Osteoblast (primary cell): Measurements from ENCODE around the gene DBI. TPM values are rescaled to one million over a fixed set of nuclear protein-coding genes. Genes with fewer than 3 reads are reported as not detected.

ENCODE experiments used
- DNase-seq: peaks from one replicate; pipeline ENCODE4 v3.0.0; 2011; ENCODE audit warnings: low spot score, mixed read lengths; ENCODE audit not compliant: insufficient read length; ENCODE audit errors: missing footprints
- H2AFZ ChIP-seq: 2 replicates; pipeline ENCODE4 v1.6.0; 2011; ENCODE audit warnings: mild to moderate bottlenecking, low read length
- H3K27ac ChIP-seq: 2 replicates; pipeline ENCODE4 v1.5.1; 2011; ENCODE audit warnings: mild to moderate bottlenecking, low read depth, low read length, moderate library complexity
- H3K27me3 ChIP-seq: 2 replicates; pipeline ENCODE4 v1.6.0; 2012; ENCODE audit warnings: mild to moderate bottlenecking, control low read depth, inconsistent platforms, low read length, moderate library complexity; ENCODE audit not compliant: insufficient read depth
- H3K36me3 ChIP-seq: 2 replicates; pipeline ENCODE4 v1.5.1; 2011; ENCODE audit warnings: mild to moderate bottlenecking, low read length, control low read depth, moderate library complexity; ENCODE audit not compliant: insufficient read depth
- H3K4me1 ChIP-seq: 2 replicates; pipeline ENCODE4 v1.5.1; 2011; ENCODE audit warnings: mild to moderate bottlenecking, low read length, control low read depth, moderate library complexity; ENCODE audit not compliant: insufficient read depth
- H3K4me2 ChIP-seq: 2 replicates; pipeline ENCODE4 v1.6.0; 2011; ENCODE audit warnings: mild to moderate bottlenecking, low read length; ENCODE audit not compliant: insufficient read depth
- H3K4me3 ChIP-seq: fragments of 200-600 bp; sonication (generic); 3 replicates; pipeline ENCODE4 v1.5.1; 2012; ENCODE audit warnings: mild to moderate bottlenecking, low read length, inconsistent platforms; ENCODE audit not compliant: insufficient read depth
- H3K79me2 ChIP-seq: 2 replicates; pipeline ENCODE4 v1.6.0; 2012; ENCODE audit warnings: mild to moderate bottlenecking, low read length, control low read depth, inconsistent platforms; ENCODE audit not compliant: insufficient read depth
- H3K9me3 ChIP-seq: 2 replicates; pipeline ENCODE4 v1.5.1; 2011; ENCODE audit warnings: low read depth, low read length, control low read depth
- H4K20me1 ChIP-seq: 2 replicates; pipeline ENCODE4 v1.6.0; 2012; ENCODE audit warnings: mild to moderate bottlenecking, low read length, control low read depth; ENCODE audit not compliant: insufficient read depth
- CTCF ChIP-seq: IDR thresholded peaks from 2 replicates; pipeline ENCODE4 v1.5.1; 2011; ENCODE audit warnings: mild to moderate bottlenecking, low read depth, low read length, moderate library complexity; ENCODE audit errors: extremely low read depth
- total RNA-seq: library from RNA; depleted of rRNA; stranded (reverse); fragments of >200 nt; gene quantifications from 2 replicates; pipeline ENCODE4 v1.2.3, GENCODE V29; 2012

DBI gene
- total RNA-seq, 1 donor, result 65.1 TPM

- H3K4me2 ChIP-seq, result no peak overlapping the region
- no peak for DNase-seq
- peaks cover 3% of the 10 kb centered on the region for H3K27me3 ChIP-seq
- H2AFZ ChIP-seq, result no peak overlapping the region
- H3K4me1 ChIP-seq, result no peaks in the 10 kb centered on the region
- H3K4me3 ChIP-seq, result no peak overlapping the region
- TF ChIP-seq CTCF, result no peak
- no peaks in the 10 kb centered on the region for H4K20me1 ChIP-seq
- no peaks in the 10 kb centered on the region for H3K9me3 ChIP-seq
- no peaks in the 10 kb centered on the region for H3K36me3 ChIP-seq
- H3K27ac ChIP-seq, result no peak overlapping the region
- no peaks in the 10 kb centered on the region for H3K79me2 ChIP-seq
These were observed 38.4 kb downstream of the DBI start for GRCh38 chr2:119405151-119405550.

GRCh38 chr2:119407430-119408220 lies 40.8 kb downstream of the DBI start:
- H3K27ac ChIP-seq, result no peak overlapping the region
- no peaks in the 10 kb centered on the region for H3K36me3 ChIP-seq
- no peak overlapping the region for H3K4me3 ChIP-seq
- peak; percentile 83 for DNase-seq
- no peaks in the 10 kb centered on the region for H3K4me1 ChIP-seq
- peaks cover 3% of the 10 kb centered on the region for H3K27me3 ChIP-seq
- no peaks in the 10 kb centered on the region for H3K79me2 ChIP-seq
- H3K9me3 ChIP-seq, result no peaks in the 10 kb centered on the region
- H2AFZ ChIP-seq, result no peak overlapping the region
- no peaks in the 10 kb centered on the region for H4K20me1 ChIP-seq
- peak; percentile 86 for TF ChIP-seq CTCF
- no peak overlapping the region for H3K4me2 ChIP-seq

- Histone ChIP-seq H3K27me3 (peaks cover 5% of the 10 kb centered on the region), H3K36me3 (no peaks in the 10 kb centered on the region), H3K27ac (no peak overlapping the region), H2AFZ (no peak overlapping the region), H3K4me1 (no peaks in the 10 kb centered on the region), H3K79me2 (no peaks in the 10 kb centered on the region), H4K20me1 (no peaks in the 10 kb centered on the region), H3K4me3 (no peak overlapping the region), H3K9me3 (no peaks in the 10 kb centered on the region), H3K4me2 (no peak overlapping the region)
- DNase-seq, result no peak
- no peak for TF ChIP-seq CTCF
These were observed 41.4 kb downstream of the DBI start for GRCh38 chr2:119408221-119408619.

GRCh38 chr2:119409506-119409905 lies 42.7 kb downstream of the DBI start:
- DNase-seq, result no peak
- Histone ChIP-seq H3K4me2 (no peak overlapping the region), H3K4me3 (no peak overlapping the region), H2AFZ (no peak overlapping the region), H3K36me3 (no peaks in the 10 kb centered on the region), H3K9me3 (no peaks in the 10 kb centered on the region), H4K20me1 (no peaks in the 10 kb centered on the region), H3K4me1 (no peaks in the 10 kb centered on the region), H3K27ac (no peak overlapping the region), H3K79me2 (no peaks in the 10 kb centered on the region), H3K27me3 (peaks cover 12% of the 10 kb centered on the region)
- no peak for TF ChIP-seq CTCF
